GM12874 (cell line): ENCODE measurements around the gene NCAN.

ENCODE experiments used
- CTCF ChIP-seq: IDR thresholded peaks from 2 replicates; pipeline ENCODE4 v1.5.1; 2011; ENCODE audit warnings: low read depth, mild to moderate bottlenecking, control low read depth, low read length, moderate library complexity; ENCODE audit not compliant: insufficient read depth

NCAN gene

GRCh38 chr19:19170873-19171672, 40.7 kb upstream of the NCAN start:
- no peak for TF ChIP-seq CTCF

- no peak for TF ChIP-seq CTCF
These were observed 39.8 kb upstream of the NCAN start for GRCh38 chr19:19171821-19172532.

- no peak for TF ChIP-seq CTCF
These were observed 34.8 kb upstream of the NCAN start for GRCh38 chr19:19176950-19177349.

DNA sequence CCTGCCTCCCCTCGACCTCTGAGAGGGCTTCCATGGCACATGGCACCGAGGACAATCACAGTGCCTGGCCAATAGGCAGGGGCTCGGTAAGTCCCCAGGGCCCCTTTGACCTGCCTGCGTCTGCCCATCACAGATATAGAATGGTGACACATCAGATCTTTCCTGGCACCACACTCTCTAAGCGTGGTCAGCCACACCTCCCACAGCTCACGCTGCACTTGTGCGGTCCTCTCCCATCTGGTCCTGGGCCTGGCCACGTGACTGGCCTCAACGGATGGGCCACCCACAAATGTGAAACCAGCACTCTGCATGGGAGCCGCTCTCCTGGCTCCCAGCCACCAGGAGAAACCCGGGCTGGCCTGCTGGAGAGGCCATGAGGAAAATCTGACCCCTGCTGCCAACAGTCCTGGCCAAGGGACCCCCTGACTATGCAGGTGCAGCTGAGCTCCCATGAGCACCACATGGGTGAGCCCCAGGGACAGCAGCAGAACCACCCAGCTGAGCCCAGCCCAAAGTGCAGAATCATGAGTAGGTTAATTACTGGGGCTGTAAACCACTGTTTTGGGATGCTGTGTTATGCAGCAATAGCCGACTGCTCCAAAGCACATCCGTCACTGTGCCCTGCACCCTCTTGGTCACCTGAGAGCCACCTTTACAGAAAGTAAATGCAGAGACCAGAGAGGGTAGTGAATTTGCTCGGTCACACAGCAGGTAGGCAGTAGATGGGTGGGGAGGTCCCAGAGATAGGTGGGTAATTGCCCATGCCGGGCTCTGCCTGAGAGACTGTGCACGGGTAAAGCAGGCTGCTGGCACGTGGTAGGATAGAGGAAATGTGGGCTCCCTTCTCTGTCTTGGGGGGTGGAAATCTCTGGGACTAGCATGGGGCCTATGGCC, 32.0 kb upstream of the NCAN start:
- TF ChIP-seq CTCF, result no peak

DNA sequence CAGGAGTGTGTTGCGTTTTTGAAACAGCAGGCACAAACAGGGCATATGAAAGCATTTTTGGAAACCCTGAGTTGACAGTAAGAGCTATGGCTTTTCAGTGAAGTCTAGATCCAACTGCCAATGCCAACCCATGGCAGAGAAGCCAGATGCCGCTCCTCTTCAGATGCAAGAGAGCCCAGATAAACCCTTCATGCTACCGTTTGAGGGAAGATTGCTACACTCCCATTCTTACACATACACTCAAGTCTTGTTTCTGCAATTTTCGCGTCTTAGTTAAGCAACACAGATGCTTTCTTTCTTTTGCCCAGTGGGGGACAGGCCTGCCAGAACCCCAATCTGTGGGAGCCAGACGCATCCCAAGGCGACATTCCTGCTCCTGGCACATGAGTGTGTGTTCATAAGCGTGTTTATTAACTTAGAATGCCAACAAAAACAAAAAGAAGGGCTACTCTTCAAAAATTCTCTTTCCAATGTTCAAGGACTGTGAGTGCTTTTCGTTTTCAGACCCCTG, 30.2 kb upstream of the NCAN start:
- TF ChIP-seq CTCF, result no peak

DNA sequence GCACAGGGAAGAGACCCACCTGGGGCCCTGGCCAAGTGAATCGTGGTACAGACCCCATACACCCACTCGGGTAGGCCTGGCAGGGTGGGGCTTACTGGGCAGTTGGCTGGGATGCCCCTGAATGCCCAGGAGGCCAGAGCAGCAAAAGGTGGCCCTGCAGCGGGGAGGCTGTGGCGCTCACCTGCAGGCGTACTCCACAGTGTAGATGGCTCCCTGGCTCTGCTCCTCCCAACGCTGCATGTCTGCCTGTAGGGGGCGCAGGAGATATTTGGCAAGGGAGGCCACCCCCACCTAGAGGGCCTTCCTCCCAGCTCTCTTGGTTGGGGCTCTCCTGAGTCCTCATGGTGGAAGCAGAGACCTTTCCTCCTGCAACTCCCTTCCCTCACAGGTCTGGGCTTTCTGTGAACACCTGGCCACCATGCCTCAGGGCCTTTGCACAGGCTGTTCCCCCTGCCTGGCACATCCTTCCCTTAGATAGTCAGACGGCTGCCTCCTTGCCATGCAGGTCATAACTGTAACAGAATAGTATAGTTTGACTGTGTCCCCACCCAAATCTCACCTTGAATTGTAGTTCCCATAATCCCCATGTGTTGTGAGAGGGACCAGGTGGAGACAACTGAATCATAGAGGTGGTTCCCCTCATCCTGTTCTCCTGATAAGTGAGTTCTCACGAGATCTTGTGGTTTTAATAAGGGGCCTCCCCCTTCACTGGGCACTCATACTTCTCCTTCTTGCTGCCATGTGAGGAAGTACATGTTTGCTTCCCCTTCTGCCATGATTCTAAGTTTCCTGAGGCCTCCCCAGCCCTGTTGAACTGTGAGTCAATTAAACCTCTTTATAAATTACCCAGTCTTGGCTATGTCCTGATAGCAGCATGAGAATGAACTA, 25.7 kb upstream of the NCAN start:
- peak; percentile 74 for TF ChIP-seq CTCF
